GM12891 (cell line): Measurements from ENCODE around the gene AQR.

Source experiments
- POLR2AphosphoS5 ChIP-seq: IDR thresholded peaks from 2 replicates; pipeline ENCODE4 v1.6.1; 2011; ENCODE audit warnings: low read depth, low read length, control low read depth
- SPI1 ChIP-seq: IDR thresholded peaks from 2 replicates; pipeline ENCODE4 v1.6.1; 2011; ENCODE audit warnings: low read depth, low read length, control low read depth

- TF ChIP-seq SPI1 (no peak), POLR2AphosphoS5 (no peak)
Measured at GRCh38 chr15:34943711-34944110, 25.8 kb downstream of the AQR start.
